Ovary (tissue), 9 donors: Measurements from ENCODE around the gene LRRC70. TPM values are rescaled to one million over a fixed set of nuclear protein-coding genes. Genes with fewer than 3 reads are reported as not detected.

Experiments used
- DNase-seq, 5 donors: peaks; one replicate each; pipeline ENCODE4 v3.0.0-alpha.2; 2019 to 2020
- H3K27ac ChIP-seq, 2 donors: fragments of 200-600 bp; one replicate each; pipeline versions ENCODE4 v1.5.1 to v1.8.0; 2019 to 2022
- H3K27me3 ChIP-seq: fragments of 200-600 bp; one replicate; pipeline ENCODE4 v1.8.0; 2022
- H3K36me3 ChIP-seq: fragments of 200-600 bp; sonication (generic); one replicate; pipeline ENCODE4 v1.5.1; 2019
- H3K4me1 ChIP-seq: one replicate; pipeline ENCODE4 v1.8.1; 2013; ENCODE audit warnings: mild to moderate bottlenecking, moderate library complexity; ENCODE audit not compliant: insufficient read depth
- H3K4me3 ChIP-seq: fragments of 200-600 bp; sonication (generic); one replicate; pipeline ENCODE4 v1.5.1; 2017
- H3K9me3 ChIP-seq, 2 donors: fragments of 200-600 bp in 1 of 2; sonication (generic) in 1 of 2; one replicate each; pipeline versions ENCODE4 v1.5.1 to v1.8.1; 2013 to 2019; ENCODE audit warnings: mild to moderate bottlenecking in 1 of 2, moderate library complexity in 1 of 2
- EP300 ChIP-seq: sonication (generic); formaldehyde crosslinking; IDR thresholded peaks from one replicate; pipeline ENCODE4 v1.6.1; 2017; ENCODE audit warnings: antibody characterized with exemption
- POLR2A ChIP-seq: fragments of 450-650 bp; IDR thresholded peaks from one replicate; pipeline ENCODE4 v1.6.1; 2017; ENCODE audit warnings: antibody characterized with exemption, mild to moderate bottlenecking, moderate library complexity
- WGBS, 3 donors: extraction: QIAGEN DNeasy Blood & Tissue Kit in 1 of 3; methylation state at CpG; one replicate each; pipeline versions ENCODE4 v1.1.5 to v1.1.7; 2013 to 2017; 5-methylcytosine and 5-hydroxymethylcytosine counted together
- intact Hi-C, 4 donors: fragments of 100-400 bp; cut with DNase I; formaldehyde crosslinking; loops; one replicate each; pipeline versions ENCODE4 v1.11.0 to v1.15.1; 2022 to 2023
- polyA plus RNA-seq, 2 donors: library from polyadenylated mRNA; stranded (reverse); fragments of 200-250 nt in 1 of 2; fragments of 350-450 nt in 1 of 2; fragmentation: Illumina TruSeq in 1 of 2; extraction: RNeasy Lipid Tissue Mini Kit (QIAGEN cat#74804) in 1 of 2; gene quantifications; one replicate each; pipeline ENCODE4 v1.2.3, GENCODE V29; 2013 to 2014
- total RNA-seq, 7 donors: library from RNA; depleted of rRNA in 2 of 7; stranded (reverse); fragments of >200 nt in 2 of 7; fragmentation: NEBNext Ultra II Directional in 3 of 7; extraction: Animal tissue kit (Norgen Biotek cat#: 25700) in 3 of 7; gene quantifications; one replicate each; pipeline versions ENCODE4 v1.1.0 to v1.2.4, GENCODE V29; 2016 to 2023
- TF ChIP-seq, protein P1 (sequence below), 3 donors: fragments of 450-650 bp in 2 of 3; fragments of 200-600 bp in 1 of 3; IDR thresholded peaks; one replicate each; pipeline versions ENCODE4 v1.5.1 to v1.8.0; 2016 to 2022; ENCODE audit warnings: antibody characterized with exemption in 3 of 3, mild to moderate bottlenecking in 1 of 3
- donor health status: DM: no; HTN: no; CAD: no; lungs with moderate emphysema.
- donor health status: DM: no; HTN: no; CAD: no.
- donor health status: Bipolar disorder and iron deficiency.
- donor health status: DM: yes; HTN: yes; CAD: no.
- donor health status: DM: no; HTN: no; CAD: no.
- donor health status: DM: yes; HTN: yes; CAD: no.

LRRC70 gene
- total and polyA plus RNA-seq, 9 donors: 2.2 to 7.5 (median 3.3) TPM

DNA sequence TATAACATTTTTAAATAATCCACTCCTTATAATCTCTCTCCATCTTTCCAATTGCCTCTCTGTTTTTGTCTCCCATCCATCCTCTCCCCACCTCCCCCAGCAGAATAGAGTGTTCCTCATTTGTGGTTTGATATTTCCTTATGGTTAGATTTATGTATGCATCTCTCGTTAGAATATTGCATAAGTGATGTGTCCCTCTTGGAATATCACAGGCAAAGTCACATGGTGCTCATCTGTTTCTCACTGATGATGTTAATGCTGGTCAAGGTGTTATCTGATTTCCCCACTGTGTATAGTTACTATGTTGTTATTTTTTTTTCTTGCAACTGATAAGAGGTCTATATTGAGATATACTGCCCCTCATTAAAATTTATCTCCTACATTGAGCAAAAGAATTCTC, 3.1 kb upstream of the LRRC70 start:
- intact Hi-C loops: no loop called here
- H3K4me3 ChIP-seq: no peak overlapping the region
- TF ChIP-seq POLR2A (no peak), EP300 (no peak)
- TF ChIP-seq, protein P1, sequence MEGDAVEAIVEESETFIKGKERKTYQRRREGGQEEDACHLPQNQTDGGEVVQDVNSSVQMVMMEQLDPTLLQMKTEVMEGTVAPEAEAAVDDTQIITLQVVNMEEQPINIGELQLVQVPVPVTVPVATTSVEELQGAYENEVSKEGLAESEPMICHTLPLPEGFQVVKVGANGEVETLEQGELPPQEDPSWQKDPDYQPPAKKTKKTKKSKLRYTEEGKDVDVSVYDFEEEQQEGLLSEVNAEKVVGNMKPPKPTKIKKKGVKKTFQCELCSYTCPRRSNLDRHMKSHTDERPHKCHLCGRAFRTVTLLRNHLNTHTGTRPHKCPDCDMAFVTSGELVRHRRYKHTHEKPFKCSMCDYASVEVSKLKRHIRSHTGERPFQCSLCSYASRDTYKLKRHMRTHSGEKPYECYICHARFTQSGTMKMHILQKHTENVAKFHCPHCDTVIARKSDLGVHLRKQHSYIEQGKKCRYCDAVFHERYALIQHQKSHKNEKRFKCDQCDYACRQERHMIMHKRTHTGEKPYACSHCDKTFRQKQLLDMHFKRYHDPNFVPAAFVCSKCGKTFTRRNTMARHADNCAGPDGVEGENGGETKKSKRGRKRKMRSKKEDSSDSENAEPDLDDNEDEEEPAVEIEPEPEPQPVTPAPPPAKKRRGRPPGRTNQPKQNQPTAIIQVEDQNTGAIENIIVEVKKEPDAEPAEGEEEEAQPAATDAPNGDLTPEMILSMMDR (IDR thresholded peaks at IDR 0.05): no peak
- no peaks in the 10 kb centered on the region for H3K27me3 ChIP-seq
- WGBS, 3 donors: 63 to 82% (median 80%) methylated on average over 1 of the region's 1 CpG
- no peak overlapping the region for H3K27ac ChIP-seq
- H3K36me3 ChIP-seq: no peaks in the 10 kb centered on the region
- H3K4me1 ChIP-seq: no peaks in the 10 kb centered on the region
- no peak for DNase-seq
- H3K9me3 ChIP-seq: no peaks in the 10 kb centered on the region

DNA sequence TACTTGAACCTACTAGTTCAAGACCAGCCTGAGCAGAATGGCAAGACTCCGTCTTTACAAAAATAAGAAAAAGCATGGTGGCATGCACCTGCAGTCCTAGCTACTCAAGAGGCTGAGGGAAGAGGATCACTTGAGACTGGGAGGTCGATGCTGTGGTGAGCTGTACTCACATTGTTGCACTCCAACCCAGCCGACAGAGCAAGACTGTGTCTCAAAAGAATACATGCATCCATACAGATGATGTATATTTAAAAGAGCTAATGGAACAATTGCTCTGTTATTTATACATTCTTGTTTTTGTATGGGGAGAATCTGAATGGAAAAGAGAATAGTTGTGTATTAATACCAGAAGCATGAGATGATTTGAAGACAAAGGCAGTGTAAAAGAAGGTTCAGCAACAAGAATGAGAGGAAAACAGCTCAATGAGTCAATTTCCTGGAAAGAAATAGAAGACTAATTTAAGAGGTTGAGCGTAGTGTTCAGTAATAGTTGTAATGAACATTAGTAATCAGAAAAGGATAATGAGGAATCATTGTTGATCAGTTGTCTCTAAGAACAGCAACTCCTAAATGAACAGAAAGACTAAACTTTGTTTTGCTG, 1.9 kb upstream of the LRRC70 start:
- TF ChIP-seq, protein P1 (IDR thresholded peaks at IDR 0.05): no peak
- TF ChIP-seq POLR2A: no peak
- no peak for TF ChIP-seq EP300
- H3K27ac ChIP-seq: no peak overlapping the region
- H3K4me3 ChIP-seq: no peak overlapping the region
- no peaks in the 10 kb centered on the region for H3K36me3 ChIP-seq
- H3K27me3 ChIP-seq: no peaks in the 10 kb centered on the region
- intact Hi-C loops: no loop called here
- DNase-seq: no peak
- H3K9me3 ChIP-seq: no peaks in the 10 kb centered on the region
- no peaks in the 10 kb centered on the region for H3K4me1 ChIP-seq
- WGBS, 3 donors: 93 to 96% (median 95%) methylated on average over 4 of the region's 4 CpGs

DNA sequence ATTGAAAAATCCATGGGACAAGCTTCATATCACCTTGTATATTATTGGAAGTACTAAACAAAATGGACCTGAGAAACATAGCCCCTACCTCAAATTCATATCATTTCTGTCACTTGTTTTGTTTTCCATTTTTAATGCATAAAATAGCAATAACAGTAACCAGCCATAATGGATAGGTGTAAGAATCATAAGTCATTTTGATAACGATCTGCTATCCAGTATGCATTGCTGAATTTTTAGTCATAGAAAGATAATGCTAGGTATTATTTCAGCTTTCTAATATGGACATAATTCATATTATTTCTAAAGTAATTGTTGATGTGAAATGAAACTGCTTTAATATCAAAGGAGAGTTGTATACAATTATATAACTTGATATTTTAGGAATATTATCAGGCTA, 1.1 kb upstream of the LRRC70 start:
- no peaks in the 10 kb centered on the region for H3K9me3 ChIP-seq
- no peaks in the 10 kb centered on the region for H3K27me3 ChIP-seq
- H3K27ac ChIP-seq: no peak overlapping the region
- WGBS, 3 donors: 88 to 98% (median 95%) methylated on average over 1 of the region's 1 CpG
- DNase-seq: no peak
- no peak overlapping the region for H3K4me3 ChIP-seq
- H3K4me1 ChIP-seq: no peaks in the 10 kb centered on the region
- intact Hi-C loops: no loop called here
- no peaks in the 10 kb centered on the region for H3K36me3 ChIP-seq
- TF ChIP-seq EP300 (no peak), POLR2A (no peak)
- TF ChIP-seq, protein P1 (IDR thresholded peaks at IDR 0.05): no peak

DNA sequence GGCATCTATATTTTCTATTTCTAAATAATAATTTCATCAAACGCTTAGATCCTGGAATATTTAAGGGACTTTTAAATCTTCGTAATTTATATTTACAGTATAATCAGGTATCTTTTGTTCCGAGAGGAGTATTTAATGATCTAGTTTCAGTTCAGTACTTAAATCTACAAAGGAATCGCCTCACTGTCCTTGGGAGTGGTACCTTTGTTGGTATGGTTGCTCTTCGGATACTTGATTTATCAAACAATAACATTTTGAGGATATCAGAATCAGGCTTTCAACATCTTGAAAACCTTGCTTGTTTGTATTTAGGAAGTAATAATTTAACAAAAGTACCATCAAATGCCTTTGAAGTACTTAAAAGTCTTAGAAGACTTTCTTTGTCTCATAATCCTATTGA, 1.1 kb downstream of the LRRC70 start:
- H3K9me3 ChIP-seq: no peaks in the 10 kb centered on the region
- no peak overlapping the region for H3K27ac ChIP-seq
- 90 to 95% (median 92%) methylated on average over 5 of the region's 5 CpGs for WGBS, 3 donors
- H3K27me3 ChIP-seq: no peaks in the 10 kb centered on the region
- no peaks in the 10 kb centered on the region for H3K36me3 ChIP-seq
- no peaks in the 10 kb centered on the region for H3K4me1 ChIP-seq
- no peak overlapping the region for H3K4me3 ChIP-seq
- intact Hi-C loops: no loop called here
- no peak for TF ChIP-seq POLR2A
- TF ChIP-seq, protein P1 (IDR thresholded peaks at IDR 0.05): no peak
- no peak for TF ChIP-seq EP300
- no peak for DNase-seq
